MCF 10A (cell line): ENCODE measurements around the gene VAV1. TPM values are rescaled to one million over a fixed set of nuclear protein-coding genes. Genes with fewer than 3 reads are reported as not detected.

ENCODE experiments used
- BruUV-seq: library from RNA; stranded (reverse); fragments of 400-500 nt; replicated peaks from 2 replicates; lab custom pipeline; 2021; lab: Mats Ljungman, UMichigan
- CTCF ChIA-PET: fragments of 300-600 bp; sonication (Branson Sonifier 250); formaldehyde crosslinking; extraction: SDS; loops from one replicate; lab custom pipeline; 2021; ENCODE audit warnings: antibody characterized with exemption, inconsistent platforms; lab: Yijun Ruan, JAX
- POLR2A ChIA-PET: fragments of 300-600, 350-650 bp; sonication (Branson Sonifier 250); formaldehyde crosslinking; extraction: SDS; loops from one replicate; lab custom pipeline; 2020; ENCODE audit warnings: antibody characterized with exemption, inconsistent platforms; lab: Yijun Ruan, JAX
- DNase-seq: peaks from one replicate; pipeline ENCODE4 v3.0.0-alpha.2; 2018; ENCODE audit not compliant: unreplicated experiment
- H3K27ac Mint-ChIP-seq: one replicate; pipeline ENCODE4 v1.8.0; 2022; ENCODE audit warnings: mild to moderate bottlenecking, low read depth, mixed read lengths; ENCODE audit not compliant: unreplicated experiment
- H3K27me3 Mint-ChIP-seq: one replicate; pipeline ENCODE4 v1.8.0; 2022; ENCODE audit warnings: mixed read lengths; ENCODE audit not compliant: insufficient read depth, unreplicated experiment
- H3K36me3 Mint-ChIP-seq: one replicate; pipeline ENCODE4 v1.8.0; 2022; ENCODE audit warnings: mild to moderate bottlenecking, moderate library complexity, mixed read lengths; ENCODE audit not compliant: insufficient read depth, unreplicated experiment
- H3K4me1 Mint-ChIP-seq: one replicate; pipeline ENCODE4 v1.8.0; 2022; ENCODE audit warnings: mixed read lengths; ENCODE audit not compliant: insufficient read depth, unreplicated experiment
- H3K4me3 Mint-ChIP-seq: one replicate; pipeline ENCODE4 v1.8.0; 2022; ENCODE audit warnings: mild to moderate bottlenecking, moderate library complexity, mixed read lengths; ENCODE audit not compliant: unreplicated experiment
- H3K9me3 Mint-ChIP-seq: one replicate; pipeline ENCODE4 v1.8.0; 2022; ENCODE audit warnings: mixed read lengths; ENCODE audit not compliant: unreplicated experiment
- intact Hi-C: fragments of 100-400 bp; cut with micrococcal nuclease; formaldehyde crosslinking; loops from 2 replicates; pipeline ENCODE4 v1.14.1; 2022
- total RNA-seq: library from RNA; stranded (reverse); gene quantifications from 2 replicates; pipeline ENCODE4 v1.2.3, GENCODE V29; 2022
- TF ChIP-seq, protein P1 (sequence below): fragments of 200-600 bp; IDR thresholded peaks from one replicate; pipeline ENCODE4 v1.8.0; 2022; ENCODE audit warnings: antibody characterized with exemption, mild to moderate bottlenecking; ENCODE audit not compliant: unreplicated experiment

VAV1 gene
- total RNA-seq, 1 experiment from 2014 or later, result not detected

DNA sequence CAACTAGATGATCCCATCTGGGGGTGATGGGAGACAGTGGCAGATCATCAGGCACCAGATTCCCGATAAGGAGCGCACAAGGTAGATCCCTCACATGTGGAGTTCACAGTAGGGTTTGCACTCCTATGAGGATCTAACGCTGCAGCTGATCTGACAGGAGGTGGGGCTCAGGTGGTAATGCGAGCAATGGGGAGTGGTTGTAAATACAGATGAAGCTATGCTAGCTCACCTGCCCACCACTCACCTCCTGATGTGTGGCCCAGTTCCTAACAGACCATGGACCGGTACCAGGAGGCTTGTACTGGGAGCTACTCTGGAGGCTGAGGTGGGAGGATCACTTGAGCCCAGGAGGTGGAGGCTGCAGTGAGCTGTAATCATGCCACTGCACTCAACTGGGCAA is 34.8 kb downstream of the VAV1 start:
- no peak for DNase-seq
- no peaks in the 10 kb centered on the region for H3K9me3 Mint-ChIP-seq
- no peak overlapping the region for H3K27ac Mint-ChIP-seq
- H3K4me1 Mint-ChIP-seq, result no peaks in the 10 kb centered on the region
- no peak overlapping the region for H3K4me3 Mint-ChIP-seq
- TF ChIP-seq, protein P1, sequence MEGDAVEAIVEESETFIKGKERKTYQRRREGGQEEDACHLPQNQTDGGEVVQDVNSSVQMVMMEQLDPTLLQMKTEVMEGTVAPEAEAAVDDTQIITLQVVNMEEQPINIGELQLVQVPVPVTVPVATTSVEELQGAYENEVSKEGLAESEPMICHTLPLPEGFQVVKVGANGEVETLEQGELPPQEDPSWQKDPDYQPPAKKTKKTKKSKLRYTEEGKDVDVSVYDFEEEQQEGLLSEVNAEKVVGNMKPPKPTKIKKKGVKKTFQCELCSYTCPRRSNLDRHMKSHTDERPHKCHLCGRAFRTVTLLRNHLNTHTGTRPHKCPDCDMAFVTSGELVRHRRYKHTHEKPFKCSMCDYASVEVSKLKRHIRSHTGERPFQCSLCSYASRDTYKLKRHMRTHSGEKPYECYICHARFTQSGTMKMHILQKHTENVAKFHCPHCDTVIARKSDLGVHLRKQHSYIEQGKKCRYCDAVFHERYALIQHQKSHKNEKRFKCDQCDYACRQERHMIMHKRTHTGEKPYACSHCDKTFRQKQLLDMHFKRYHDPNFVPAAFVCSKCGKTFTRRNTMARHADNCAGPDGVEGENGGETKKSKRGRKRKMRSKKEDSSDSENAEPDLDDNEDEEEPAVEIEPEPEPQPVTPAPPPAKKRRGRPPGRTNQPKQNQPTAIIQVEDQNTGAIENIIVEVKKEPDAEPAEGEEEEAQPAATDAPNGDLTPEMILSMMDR, result no peak
- POLR2A ChIA-PET, result no interaction called here
- intact Hi-C loops, result no loop called here
- CTCF ChIA-PET, result interaction anchor here (0.6 kb wide), 2 partner anchors 126 to 573 kb away, joined by 3 read pairs; no protein-coding TSS in a partner anchor
- H3K36me3 Mint-ChIP-seq, result no peaks in the 10 kb centered on the region
- BruUV-seq, result no TSS peak
- H3K27me3 Mint-ChIP-seq, result peaks cover 18% of the 10 kb centered on the region

DNA sequence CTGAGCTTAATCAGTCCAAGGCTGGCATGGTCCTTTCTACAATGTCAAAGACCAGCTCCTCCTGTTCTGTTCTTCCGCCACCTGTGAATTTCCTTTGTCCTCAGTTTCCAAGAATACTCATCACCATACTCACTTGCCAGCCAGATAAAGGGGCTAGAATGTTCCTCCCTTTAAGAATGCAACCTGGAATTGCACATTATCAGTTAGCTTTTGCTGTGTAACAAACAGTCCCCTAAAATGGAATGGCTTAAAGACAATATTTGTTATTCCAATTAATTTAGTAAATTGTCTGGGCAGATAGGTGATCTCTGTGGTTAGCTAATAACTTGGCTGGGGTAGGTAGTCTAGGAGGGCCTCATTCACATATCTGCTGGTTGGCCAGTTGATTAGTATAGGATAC is 36.0 kb downstream of the VAV1 start:
- Mint-ChIP-seq H3K27me3 (peaks cover 18% of the 10 kb centered on the region), H3K4me1 (no peaks in the 10 kb centered on the region), H3K9me3 (no peaks in the 10 kb centered on the region), H3K4me3 (no peak overlapping the region), H3K36me3 (no peaks in the 10 kb centered on the region), H3K27ac (no peak overlapping the region)
- intact Hi-C loops, result no loop called here
- CTCF ChIA-PET, result interaction anchor here (0.6 kb wide), 2 partner anchors 247 to 483 kb away, joined by 3 to 4 read pairs; no protein-coding TSS in a partner anchor
- POLR2A ChIA-PET, result no interaction called here
- no peak for DNase-seq
- no TSS peak for BruUV-seq
- TF ChIP-seq, protein P1, result no peak

DNA sequence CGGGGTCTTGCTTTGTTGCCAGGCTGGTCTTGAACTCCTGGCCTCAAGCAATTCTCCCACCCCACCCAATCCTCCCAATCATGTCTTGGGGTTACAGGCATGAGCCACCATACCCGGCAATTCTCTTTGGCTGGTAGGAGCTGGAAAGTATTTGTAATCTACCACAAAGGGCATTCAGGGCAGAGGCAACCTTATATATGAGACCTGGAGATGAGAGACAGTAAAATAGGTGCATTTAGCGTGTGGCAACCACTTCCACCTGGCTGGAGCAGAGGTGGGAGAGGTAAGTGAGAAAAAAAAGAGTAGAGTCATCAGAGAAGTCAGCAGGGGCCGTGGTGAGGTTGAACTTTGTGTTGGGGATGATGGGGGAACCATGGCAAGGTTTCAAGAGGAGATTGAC is 36.8 kb downstream of the VAV1 start:
- H3K4me1 Mint-ChIP-seq, result peaks cover 4% of the 10 kb centered on the region
- CTCF ChIA-PET, result no interaction called here
- no TSS peak for BruUV-seq
- POLR2A ChIA-PET, result no interaction called here
- peaks cover 18% of the 10 kb centered on the region for H3K27me3 Mint-ChIP-seq
- no peaks in the 10 kb centered on the region for H3K9me3 Mint-ChIP-seq
- H3K4me3 Mint-ChIP-seq, result no peak overlapping the region
- TF ChIP-seq, protein P1, result no peak
- DNase-seq, result no peak
- intact Hi-C loops, result no loop called here
- H3K27ac Mint-ChIP-seq, result no peak overlapping the region
- H3K36me3 Mint-ChIP-seq, result no peaks in the 10 kb centered on the region

DNA sequence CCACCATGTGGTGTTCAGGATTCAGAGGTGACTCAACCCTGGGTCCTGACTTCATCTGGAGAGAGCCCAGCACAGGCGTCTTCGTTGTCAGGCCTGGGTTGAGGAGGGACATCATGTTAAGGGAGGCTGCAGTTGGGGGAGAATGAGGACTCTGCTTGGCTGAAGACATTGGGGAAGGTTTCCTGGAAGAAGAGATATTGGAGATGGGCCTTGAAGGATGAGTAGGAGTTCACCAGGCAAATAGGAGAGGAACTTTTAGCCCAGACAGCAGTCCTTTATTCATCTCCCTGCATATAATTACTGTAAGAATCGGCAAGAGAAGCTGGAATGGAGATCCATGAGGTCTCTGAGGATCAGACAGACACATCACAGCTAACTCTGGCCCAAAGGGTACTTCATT is 38.9 kb downstream of the VAV1 start:
- BruUV-seq, result no TSS peak
- H3K27me3 Mint-ChIP-seq, result peaks cover 18% of the 10 kb centered on the region
- no peak overlapping the region for H3K27ac Mint-ChIP-seq
- no peak overlapping the region for H3K4me3 Mint-ChIP-seq
- H3K36me3 Mint-ChIP-seq, result no peaks in the 10 kb centered on the region
- H3K4me1 Mint-ChIP-seq, result peaks cover 10% of the 10 kb centered on the region
- TF ChIP-seq, protein P1, result no peak
- POLR2A ChIA-PET, result no interaction called here
- CTCF ChIA-PET, result interaction anchor here (0.6 kb wide), 1 partner anchor 194 kb away, joined by 3 read pairs; no protein-coding TSS in a partner anchor
- DNase-seq, result no peak
- no peaks in the 10 kb centered on the region for H3K9me3 Mint-ChIP-seq
- intact Hi-C loops, result no loop called here
